GM23338 (cell line): ENCODE measurements around the gene ANO4. TPM values are rescaled to one million over a fixed set of nuclear protein-coding genes. Genes with fewer than 3 reads are reported as not detected.

Experiments used
- ATAC-seq: fragments of 200-7000 bp; cut with Tn5 transposase; 3 replicates; pipeline ENCODE4 v1.9.1; 2020
- DNase-seq: peaks from one replicate; pipeline ENCODE4 v3.0.0-alpha.2; 2015; ENCODE audit warnings: low spot score
- H2AFZ ChIP-seq: fragments of 200-600 bp; sonication (generic); 2 replicates; pipeline ENCODE4 v1.8.0; 2016; ENCODE audit warnings: antibody characterized with exemption, mild to moderate bottlenecking, moderate library complexity
- H3F3A ChIP-seq: fragments of 200-600 bp; sonication (generic); replicated peaks from 2 replicates; pipeline ENCODE4 v1.8.0; 2017; ENCODE audit warnings: antibody characterized with exemption, mixed run types, low read depth
- H3K27ac ChIP-seq: fragments of 200-600 bp; sonication (generic); 2 replicates; pipeline ENCODE4 v1.6.1; 2016; ENCODE audit warnings: low read depth
- H3K27me3 ChIP-seq: fragments of 200-600 bp; sonication (generic); 2 replicates; pipeline ENCODE4 v1.8.0; 2016; ENCODE audit warnings: mild to moderate bottlenecking, mixed run types, moderate library complexity; ENCODE audit not compliant: insufficient read depth
- H3K36me3 ChIP-seq: fragments of 200-600 bp; sonication (generic); 2 replicates; pipeline ENCODE4 v1.8.0; 2016; ENCODE audit warnings: mild to moderate bottlenecking; ENCODE audit not compliant: insufficient read depth
- H3K4me1 ChIP-seq: fragments of 200-600 bp; sonication (generic); 2 replicates; pipeline ENCODE4 v1.8.0; 2016; ENCODE audit warnings: mild to moderate bottlenecking, moderate library complexity; ENCODE audit not compliant: insufficient read depth
- H3K4me2 ChIP-seq: fragments of 200-600 bp; sonication (generic); 2 replicates; pipeline ENCODE4 v1.7.1; 2017; ENCODE audit warnings: mixed run types
- H3K4me3 ChIP-seq: fragments of 200-600 bp; sonication (generic); 2 replicates; pipeline ENCODE4 v1.6.1; 2016; ENCODE audit warnings: mixed run types
- H3K79me2 ChIP-seq: fragments of 200-600 bp; sonication (generic); replicated peaks from 2 replicates; pipeline ENCODE4 v1.8.0; 2017; ENCODE audit warnings: mild to moderate bottlenecking; ENCODE audit not compliant: insufficient read depth
- H3K9me2 ChIP-seq: fragments of 200-600 bp; sonication (generic); 2 replicates; pipeline ENCODE4 v1.8.0; 2017; ENCODE audit not compliant: insufficient read depth
- H4K20me1 ChIP-seq: fragments of 200-600 bp; sonication (generic); replicated peaks from 2 replicates; pipeline ENCODE4 v1.8.0; 2017; ENCODE audit warnings: mild to moderate bottlenecking; ENCODE audit not compliant: insufficient read depth
- H3K27ac Mint-ChIP-seq: 2 replicates; pipeline ENCODE4 v1.8.0; 2020; ENCODE audit warnings: inconsistent platforms, mild to moderate bottlenecking, moderate library complexity, mixed read lengths
- H3K27me3 Mint-ChIP-seq: 3 replicates; pipeline ENCODE4 v1.8.0; 2022; ENCODE audit warnings: low read depth, mild to moderate bottlenecking, moderate library complexity, mixed read lengths, inconsistent platforms; ENCODE audit not compliant: insufficient read depth, poor library complexity
- H3K36me3 Mint-ChIP-seq: 3 replicates; pipeline ENCODE4 v1.8.0; 2021; ENCODE audit warnings: low read depth, mild to moderate bottlenecking, inconsistent platforms, moderate library complexity, mixed read lengths
- H3K4me1 Mint-ChIP-seq: 3 replicates; pipeline ENCODE4 v1.8.0; 2020; ENCODE audit warnings: mild to moderate bottlenecking, inconsistent platforms, mixed read lengths
- H3K4me3 Mint-ChIP-seq: 3 replicates; pipeline ENCODE4 v1.8.0; 2021; ENCODE audit warnings: moderate library complexity, mild to moderate bottlenecking, inconsistent platforms, mixed read lengths
- H3K9me3 Mint-ChIP-seq: 3 replicates; pipeline ENCODE4 v1.8.0; 2020; ENCODE audit warnings: moderate library complexity, mild to moderate bottlenecking, inconsistent platforms, mixed read lengths
- CREB1 ChIP-seq: fragments of 250-450 bp; sonication (Bioruptor Pico); IDR thresholded peaks from 2 replicates; pipeline ENCODE4 v1.5.0; 2020; ENCODE audit warnings: low read depth, mild to moderate bottlenecking, moderate library complexity
- EZH2 ChIP-seq: fragments of 200-600 bp; sonication (generic); IDR thresholded peaks from one replicate; pipeline ENCODE4 v1.8.0; 2017; ENCODE audit warnings: antibody characterized with exemption, mild to moderate bottlenecking, low read depth; ENCODE audit not compliant: unreplicated experiment
- EZH2phosphoT487 ChIP-seq: fragments of 200-600 bp; sonication (generic); IDR thresholded peaks from one replicate; pipeline ENCODE4 v1.8.1; 2018; ENCODE audit warnings: antibody characterized with exemption; ENCODE audit not compliant: unreplicated experiment
- JUNB ChIP-seq: IDR thresholded peaks from one replicate; pipeline ENCODE4 v1.6.1; 2016; ENCODE audit warnings: antibody characterized with exemption; ENCODE audit not compliant: unreplicated experiment
- NANOG ChIP-seq: IDR thresholded peaks from 2 replicates; pipeline ENCODE4 v1.6.1; 2016; ENCODE audit warnings: antibody characterized with exemption, borderline replicate concordance
- POLR2AphosphoS5 ChIP-seq: IDR thresholded peaks from 2 replicates; pipeline ENCODE4 v1.6.1; 2016; ENCODE audit warnings: antibody characterized with exemption, low read depth
- REST ChIP-seq: IDR thresholded peaks from one replicate; pipeline ENCODE4 v1.6.1; 2018; ENCODE audit warnings: antibody characterized with exemption; ENCODE audit not compliant: unreplicated experiment
- STAT1 ChIP-seq: IDR thresholded peaks from one replicate; pipeline ENCODE4 v1.6.1; 2016; ENCODE audit warnings: antibody characterized with exemption; ENCODE audit not compliant: unreplicated experiment
- ZNF114 ChIP-seq: fragments of 250-450 bp; sonication (Bioruptor Pico); IDR thresholded peaks from 2 replicates; pipeline ENCODE4 v1.5.0; 2020; ENCODE audit warnings: mild to moderate bottlenecking, moderate library complexity
- ZNF331 ChIP-seq: fragments of 250-450 bp; sonication (Bioruptor Pico); IDR thresholded peaks from 2 replicates; pipeline ENCODE4 v1.5.0; 2020; ENCODE audit warnings: low read depth, mild to moderate bottlenecking, moderate library complexity
- ZNF462 ChIP-seq: fragments of 250-450 bp; sonication (Bioruptor Pico); IDR thresholded peaks from 2 replicates; pipeline ENCODE4 v1.5.0; 2020; ENCODE audit warnings: mild to moderate bottlenecking, moderate library complexity
- polyA plus RNA-seq: library from polyadenylated mRNA; unstranded; fragments of >200 nt; fragmentation: Nextera tagmentation; extraction: Ambion mirVana; gene quantifications from 2 replicates; pipeline ENCODE4 v1.2.1, GENCODE V29; 2016
- total RNA-seq: library from RNA; depleted of rRNA; stranded (reverse); fragments of >200 nt; shearing (Covaris generic); gene quantifications from 2 replicates; pipeline ENCODE4 v1.2.3, GENCODE V29; 2014
- TF ChIP-seq, protein P1 (sequence below): IDR thresholded peaks from 2 replicates; pipeline ENCODE4 v1.6.1; 2016; ENCODE audit warnings: antibody characterized with exemption
- TF ChIP-seq, protein P2 (sequence below), 2 experiments: fragments of 200-600 bp in 1 of 2; sonication (generic) in 1 of 2; conservative IDR thresholded peaks; 2 replicates each; pipeline versions ENCODE4 v1.5.1 to v1.6.1; 2016 to 2017; ENCODE audit warnings: antibody characterized with exemption in 2 of 2, low read depth in 2 of 2, mild to moderate bottlenecking in 2 of 2, moderate library complexity in 1 of 2

ANO4 gene
- total and polyA plus RNA-seq, 2 experiments from 2014 or later, result 1.7 to 8.7 TPM

- Histone ChIP-seq H3K4me1 (peaks cover 17% of the 10 kb centered on the region), H3K79me2 (no peaks in the 10 kb centered on the region), H3K9me2 (peaks cover 10% of the 10 kb centered on the region; the same call in 1 of the 2 replicates), H3K27ac (no peak overlapping the region), H3F3A (no peaks in the 10 kb centered on the region; the same call in 1 of the 2 replicates), H2AFZ (no peak overlapping the region), H4K20me1 (no peaks in the 10 kb centered on the region), H3K27me3 (no peaks in the 10 kb centered on the region), H3K4me3 (no peak overlapping the region), H3K4me2 (no peak overlapping the region), H3K36me3 (no peaks in the 10 kb centered on the region)
- H3K27me3 Mint-ChIP-seq, result peaks cover 4% of the 10 kb centered on the region
- H3K36me3 Mint-ChIP-seq, result peaks cover 2% of the 10 kb centered on the region; the same call in 2 of the 3 replicates
- no peak overlapping the region for H3K4me3 Mint-ChIP-seq
- H3K9me3 Mint-ChIP-seq, result 0 out of 3 replicates have a peak, but pooled peaks cover 2% of the 10 kb centered on the region
- DNase-seq, result no peak
- no peak for TF ChIP-seq CREB1
- TF ChIP-seq, protein P1, sequence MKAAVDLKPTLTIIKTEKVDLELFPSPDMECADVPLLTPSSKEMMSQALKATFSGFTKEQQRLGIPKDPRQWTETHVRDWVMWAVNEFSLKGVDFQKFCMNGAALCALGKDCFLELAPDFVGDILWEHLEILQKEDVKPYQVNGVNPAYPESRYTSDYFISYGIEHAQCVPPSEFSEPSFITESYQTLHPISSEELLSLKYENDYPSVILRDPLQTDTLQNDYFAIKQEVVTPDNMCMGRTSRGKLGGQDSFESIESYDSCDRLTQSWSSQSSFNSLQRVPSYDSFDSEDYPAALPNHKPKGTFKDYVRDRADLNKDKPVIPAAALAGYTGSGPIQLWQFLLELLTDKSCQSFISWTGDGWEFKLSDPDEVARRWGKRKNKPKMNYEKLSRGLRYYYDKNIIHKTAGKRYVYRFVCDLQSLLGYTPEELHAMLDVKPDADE, result no peak
- TF ChIP-seq POLR2AphosphoS5, result no peak
- no peak for TF ChIP-seq STAT1
- TF ChIP-seq ZNF114 (CRISPR knock-in tag), result no peak
- TF ChIP-seq EZH2phosphoT487, result no peak
- TF ChIP-seq REST, result no peak
- TF ChIP-seq ZNF331, result no peak
- TF ChIP-seq, protein P2, sequence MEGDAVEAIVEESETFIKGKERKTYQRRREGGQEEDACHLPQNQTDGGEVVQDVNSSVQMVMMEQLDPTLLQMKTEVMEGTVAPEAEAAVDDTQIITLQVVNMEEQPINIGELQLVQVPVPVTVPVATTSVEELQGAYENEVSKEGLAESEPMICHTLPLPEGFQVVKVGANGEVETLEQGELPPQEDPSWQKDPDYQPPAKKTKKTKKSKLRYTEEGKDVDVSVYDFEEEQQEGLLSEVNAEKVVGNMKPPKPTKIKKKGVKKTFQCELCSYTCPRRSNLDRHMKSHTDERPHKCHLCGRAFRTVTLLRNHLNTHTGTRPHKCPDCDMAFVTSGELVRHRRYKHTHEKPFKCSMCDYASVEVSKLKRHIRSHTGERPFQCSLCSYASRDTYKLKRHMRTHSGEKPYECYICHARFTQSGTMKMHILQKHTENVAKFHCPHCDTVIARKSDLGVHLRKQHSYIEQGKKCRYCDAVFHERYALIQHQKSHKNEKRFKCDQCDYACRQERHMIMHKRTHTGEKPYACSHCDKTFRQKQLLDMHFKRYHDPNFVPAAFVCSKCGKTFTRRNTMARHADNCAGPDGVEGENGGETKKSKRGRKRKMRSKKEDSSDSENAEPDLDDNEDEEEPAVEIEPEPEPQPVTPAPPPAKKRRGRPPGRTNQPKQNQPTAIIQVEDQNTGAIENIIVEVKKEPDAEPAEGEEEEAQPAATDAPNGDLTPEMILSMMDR (conservative IDR thresholded peaks at IDR 0.05; ENCODE audit: low read depth in 2 of 2), result no peak
- no peak for TF ChIP-seq NANOG
- no peak for TF ChIP-seq JUNB
- TF ChIP-seq EZH2, result no peak
- TF ChIP-seq ZNF462 (CRISPR knock-in tag), result no peak
- no peak for ATAC-seq
- no peak overlapping the region for H3K27ac Mint-ChIP-seq
- H3K4me1 Mint-ChIP-seq, result peaks cover 29% of the 10 kb centered on the region
Measured at GRCh38 chr12:100974341-100974740, 179.8 kb downstream of the ANO4 start.
